ENCODE results near the gene RASGRF1.

DNA sequence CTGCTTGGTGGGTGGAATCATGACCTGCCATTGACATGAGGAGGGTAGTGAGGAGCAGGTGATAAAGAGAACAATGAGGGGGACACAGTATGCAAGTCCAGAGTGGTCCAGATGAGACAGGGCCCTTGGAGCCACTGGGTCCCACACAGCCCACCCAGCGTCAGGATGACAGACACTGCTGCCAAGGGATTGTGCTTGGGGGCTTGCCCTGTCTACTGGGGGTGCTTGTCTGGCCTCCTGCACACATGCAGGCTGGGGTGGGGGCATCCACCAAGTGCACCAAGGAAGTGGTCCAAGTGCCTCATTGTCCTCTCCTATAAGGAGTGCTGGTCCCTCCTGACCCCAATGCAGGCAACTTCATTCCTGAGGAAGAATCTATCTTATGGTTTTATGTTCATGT is 106.5 kb downstream of the RASGRF1 start:
- TF ChIP-seq, protein P1, sequence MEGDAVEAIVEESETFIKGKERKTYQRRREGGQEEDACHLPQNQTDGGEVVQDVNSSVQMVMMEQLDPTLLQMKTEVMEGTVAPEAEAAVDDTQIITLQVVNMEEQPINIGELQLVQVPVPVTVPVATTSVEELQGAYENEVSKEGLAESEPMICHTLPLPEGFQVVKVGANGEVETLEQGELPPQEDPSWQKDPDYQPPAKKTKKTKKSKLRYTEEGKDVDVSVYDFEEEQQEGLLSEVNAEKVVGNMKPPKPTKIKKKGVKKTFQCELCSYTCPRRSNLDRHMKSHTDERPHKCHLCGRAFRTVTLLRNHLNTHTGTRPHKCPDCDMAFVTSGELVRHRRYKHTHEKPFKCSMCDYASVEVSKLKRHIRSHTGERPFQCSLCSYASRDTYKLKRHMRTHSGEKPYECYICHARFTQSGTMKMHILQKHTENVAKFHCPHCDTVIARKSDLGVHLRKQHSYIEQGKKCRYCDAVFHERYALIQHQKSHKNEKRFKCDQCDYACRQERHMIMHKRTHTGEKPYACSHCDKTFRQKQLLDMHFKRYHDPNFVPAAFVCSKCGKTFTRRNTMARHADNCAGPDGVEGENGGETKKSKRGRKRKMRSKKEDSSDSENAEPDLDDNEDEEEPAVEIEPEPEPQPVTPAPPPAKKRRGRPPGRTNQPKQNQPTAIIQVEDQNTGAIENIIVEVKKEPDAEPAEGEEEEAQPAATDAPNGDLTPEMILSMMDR (IDR thresholded peaks at IDR 0.05 in 4 of 5, conservative IDR thresholded peaks at IDR 0.05 in 1 of 5), result no peak
- TF ChIP-seq POLR2A (IDR thresholded peaks at IDR 0.05), result no peak
